Hepatocyte (in vitro differentiated cells): ENCODE results near the gene ANGPTL1.

Experiments
- EZH2 ChIP-seq: fragments of 200-600 bp; sonication (generic); IDR thresholded peaks from 2 replicates; pipeline ENCODE4 v1.6.1; 2016; ENCODE audit warnings: antibody characterized with exemption, mild to moderate bottlenecking, borderline replicate concordance
- EZH2phosphoT487 ChIP-seq: fragments of 200-600 bp; sonication (generic); IDR thresholded peaks from one replicate; pipeline ENCODE4 v1.6.1; 2018; ENCODE audit warnings: antibody characterized with exemption, mild to moderate bottlenecking, low read depth, moderate library complexity; ENCODE audit not compliant: unreplicated experiment, severe bottlenecking
- TF ChIP-seq, protein P1 (sequence below): fragments of 200-600 bp; sonication (generic); IDR thresholded peaks from 2 replicates; pipeline ENCODE4 v1.5.1; 2016; ENCODE audit warnings: antibody characterized with exemption, mild to moderate bottlenecking; ENCODE audit not compliant: poor library complexity

DNA sequence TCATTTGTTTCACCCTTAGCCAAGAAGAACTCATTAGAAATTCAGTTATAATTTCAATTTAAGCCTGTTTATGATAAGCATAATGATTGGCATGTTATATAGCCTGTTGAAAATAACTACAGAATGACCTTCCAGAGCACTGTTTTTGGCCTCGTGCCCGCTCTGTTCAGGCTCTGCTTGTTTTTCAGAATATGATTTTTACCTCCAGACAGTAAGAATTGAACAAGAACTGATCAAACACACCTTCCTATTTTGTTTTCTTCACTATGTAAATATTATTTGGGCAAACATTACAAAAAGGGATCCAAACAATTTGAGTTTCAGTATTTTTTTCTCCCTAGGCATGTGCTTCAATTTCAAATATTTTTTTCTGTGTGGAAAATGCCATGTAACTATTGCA, 48.1 kb upstream of the ANGPTL1 start:
- TF ChIP-seq, protein P1, sequence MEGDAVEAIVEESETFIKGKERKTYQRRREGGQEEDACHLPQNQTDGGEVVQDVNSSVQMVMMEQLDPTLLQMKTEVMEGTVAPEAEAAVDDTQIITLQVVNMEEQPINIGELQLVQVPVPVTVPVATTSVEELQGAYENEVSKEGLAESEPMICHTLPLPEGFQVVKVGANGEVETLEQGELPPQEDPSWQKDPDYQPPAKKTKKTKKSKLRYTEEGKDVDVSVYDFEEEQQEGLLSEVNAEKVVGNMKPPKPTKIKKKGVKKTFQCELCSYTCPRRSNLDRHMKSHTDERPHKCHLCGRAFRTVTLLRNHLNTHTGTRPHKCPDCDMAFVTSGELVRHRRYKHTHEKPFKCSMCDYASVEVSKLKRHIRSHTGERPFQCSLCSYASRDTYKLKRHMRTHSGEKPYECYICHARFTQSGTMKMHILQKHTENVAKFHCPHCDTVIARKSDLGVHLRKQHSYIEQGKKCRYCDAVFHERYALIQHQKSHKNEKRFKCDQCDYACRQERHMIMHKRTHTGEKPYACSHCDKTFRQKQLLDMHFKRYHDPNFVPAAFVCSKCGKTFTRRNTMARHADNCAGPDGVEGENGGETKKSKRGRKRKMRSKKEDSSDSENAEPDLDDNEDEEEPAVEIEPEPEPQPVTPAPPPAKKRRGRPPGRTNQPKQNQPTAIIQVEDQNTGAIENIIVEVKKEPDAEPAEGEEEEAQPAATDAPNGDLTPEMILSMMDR: no peak
- TF ChIP-seq EZH2: no peak
- TF ChIP-seq EZH2phosphoT487: no peak
